Measurements from ENCODE around the gene PRDM11.

The PRDM11 gene

DNA sequence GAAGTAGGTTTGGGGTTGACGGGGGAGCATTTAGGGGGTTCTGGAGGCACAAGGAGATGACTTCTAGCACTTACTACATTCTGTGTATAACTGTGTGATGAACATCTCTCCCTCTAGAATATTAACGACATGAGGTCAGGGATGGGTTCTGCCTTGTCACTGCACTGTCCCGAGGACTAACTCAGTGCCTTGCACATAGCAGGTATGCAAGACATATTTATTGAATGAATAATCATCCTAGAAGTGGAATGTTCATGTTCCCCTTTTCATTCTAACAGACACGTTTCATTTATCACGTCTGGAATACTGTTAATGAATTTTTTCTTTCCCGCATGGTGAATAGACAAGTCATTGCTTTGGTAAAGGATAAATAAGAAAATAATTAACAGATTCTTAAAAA, 127.1 kb downstream of the PRDM11 start:
- no peak overlapping the region for H3K4me3 Mint-ChIP-seq
- H3K4me1 Mint-ChIP-seq: no peaks in the 10 kb centered on the region
- peaks cover 48% of the 10 kb centered on the region for H3K27me3 Mint-ChIP-seq (ENCODE audit: low read depth)
- no peaks in the 10 kb centered on the region for H3K36me3 Mint-ChIP-seq (ENCODE audit: low read depth)
- TF ChIP-seq, protein P1, sequence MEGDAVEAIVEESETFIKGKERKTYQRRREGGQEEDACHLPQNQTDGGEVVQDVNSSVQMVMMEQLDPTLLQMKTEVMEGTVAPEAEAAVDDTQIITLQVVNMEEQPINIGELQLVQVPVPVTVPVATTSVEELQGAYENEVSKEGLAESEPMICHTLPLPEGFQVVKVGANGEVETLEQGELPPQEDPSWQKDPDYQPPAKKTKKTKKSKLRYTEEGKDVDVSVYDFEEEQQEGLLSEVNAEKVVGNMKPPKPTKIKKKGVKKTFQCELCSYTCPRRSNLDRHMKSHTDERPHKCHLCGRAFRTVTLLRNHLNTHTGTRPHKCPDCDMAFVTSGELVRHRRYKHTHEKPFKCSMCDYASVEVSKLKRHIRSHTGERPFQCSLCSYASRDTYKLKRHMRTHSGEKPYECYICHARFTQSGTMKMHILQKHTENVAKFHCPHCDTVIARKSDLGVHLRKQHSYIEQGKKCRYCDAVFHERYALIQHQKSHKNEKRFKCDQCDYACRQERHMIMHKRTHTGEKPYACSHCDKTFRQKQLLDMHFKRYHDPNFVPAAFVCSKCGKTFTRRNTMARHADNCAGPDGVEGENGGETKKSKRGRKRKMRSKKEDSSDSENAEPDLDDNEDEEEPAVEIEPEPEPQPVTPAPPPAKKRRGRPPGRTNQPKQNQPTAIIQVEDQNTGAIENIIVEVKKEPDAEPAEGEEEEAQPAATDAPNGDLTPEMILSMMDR (IDR thresholded peaks at IDR 0.05; ENCODE audit: unreplicated experiment in 3 of 3): no peak
- no peaks in the 10 kb centered on the region for H3K9me3 Mint-ChIP-seq
- H3K27ac Mint-ChIP-seq: no peak overlapping the region

DNA sequence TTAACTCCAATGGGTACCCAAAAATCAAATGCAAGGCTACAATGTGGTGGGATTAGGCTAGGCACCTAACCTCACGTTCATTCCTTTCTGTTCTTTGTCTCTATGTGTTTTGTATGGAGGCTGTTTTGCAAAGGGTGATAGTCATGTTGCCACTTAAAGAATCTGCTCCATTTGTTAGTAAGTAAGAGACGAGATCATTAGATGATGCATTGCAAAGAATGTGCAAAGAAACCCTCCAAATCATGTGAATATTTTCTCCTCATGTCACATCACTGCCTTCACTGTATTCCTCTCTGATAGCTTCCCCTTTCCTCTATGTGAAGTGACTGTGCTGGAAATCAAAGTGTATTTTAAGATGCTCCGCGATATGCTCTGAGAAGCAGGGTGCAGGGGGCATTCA, 127.8 kb downstream of the PRDM11 start:
- Mint-ChIP-seq H3K4me3 (no peak overlapping the region), H3K27ac (no peak overlapping the region), H3K36me3 (ENCODE audit: low read depth) (no peaks in the 10 kb centered on the region), H3K27me3 (ENCODE audit: low read depth) (peaks cover 42% of the 10 kb centered on the region), H3K9me3 (no peaks in the 10 kb centered on the region), H3K4me1 (no peaks in the 10 kb centered on the region)
- TF ChIP-seq, protein P1 (IDR thresholded peaks at IDR 0.05; ENCODE audit: unreplicated experiment in 3 of 3): no peak

DNA sequence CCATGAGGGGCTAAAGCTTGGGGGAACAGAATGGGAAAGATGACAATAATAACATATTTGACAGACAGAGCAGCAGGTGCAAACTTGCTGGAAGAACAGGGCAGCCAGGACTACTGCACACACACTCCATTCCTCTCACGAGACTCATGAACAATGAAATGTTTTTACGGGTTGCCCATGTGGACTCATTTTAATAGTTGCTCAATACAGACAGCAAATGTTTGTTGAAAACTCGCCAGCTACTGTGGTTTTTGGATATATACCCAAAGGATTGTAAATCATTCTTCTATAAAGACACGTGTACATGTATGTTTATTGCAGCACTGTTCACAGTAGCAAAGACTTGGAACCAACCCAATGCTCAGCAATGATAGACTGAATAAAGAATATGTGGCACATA, 129.4 kb downstream of the PRDM11 start:
- Mint-ChIP-seq H3K9me3 (peaks cover 6% of the 10 kb centered on the region), H3K27ac (no peak overlapping the region), H3K4me1 (no peaks in the 10 kb centered on the region), H3K4me3 (no peak overlapping the region), H3K27me3 (ENCODE audit: low read depth) (peaks cover 40% of the 10 kb centered on the region), H3K36me3 (ENCODE audit: low read depth) (no peaks in the 10 kb centered on the region)
- TF ChIP-seq, protein P1 (IDR thresholded peaks at IDR 0.05; ENCODE audit: unreplicated experiment in 3 of 3): no peak

DNA sequence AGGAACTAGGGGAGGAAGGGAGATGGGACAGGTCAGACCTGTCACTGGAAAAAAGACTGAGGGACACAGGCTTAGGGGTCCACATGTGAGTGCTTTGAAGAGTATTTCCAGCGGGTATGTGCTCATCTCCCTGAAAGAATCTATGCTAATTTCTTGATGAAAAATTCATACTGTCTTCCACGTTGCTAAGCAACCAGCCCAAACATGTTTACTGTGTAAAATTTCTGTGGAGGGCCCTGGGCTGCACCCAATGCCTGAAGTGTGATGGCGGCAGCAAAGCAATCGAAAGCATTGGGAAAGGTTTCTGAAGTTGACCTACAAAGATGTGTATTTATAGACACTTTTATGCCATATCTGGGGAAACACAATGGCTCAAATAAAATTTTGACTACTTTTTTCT, 132.3 kb downstream of the PRDM11 start:
- no peak overlapping the region for H3K4me3 Mint-ChIP-seq
- H3K9me3 Mint-ChIP-seq: peaks cover 6% of the 10 kb centered on the region
- H3K4me1 Mint-ChIP-seq: peaks cover 10% of the 10 kb centered on the region
- H3K36me3 Mint-ChIP-seq (ENCODE audit: low read depth): no peaks in the 10 kb centered on the region
- peaks cover 34% of the 10 kb centered on the region for H3K27me3 Mint-ChIP-seq (ENCODE audit: low read depth)
- TF ChIP-seq, protein P1 (IDR thresholded peaks at IDR 0.05; ENCODE audit: unreplicated experiment in 3 of 3): no peak
- no peak overlapping the region for H3K27ac Mint-ChIP-seq

DNA sequence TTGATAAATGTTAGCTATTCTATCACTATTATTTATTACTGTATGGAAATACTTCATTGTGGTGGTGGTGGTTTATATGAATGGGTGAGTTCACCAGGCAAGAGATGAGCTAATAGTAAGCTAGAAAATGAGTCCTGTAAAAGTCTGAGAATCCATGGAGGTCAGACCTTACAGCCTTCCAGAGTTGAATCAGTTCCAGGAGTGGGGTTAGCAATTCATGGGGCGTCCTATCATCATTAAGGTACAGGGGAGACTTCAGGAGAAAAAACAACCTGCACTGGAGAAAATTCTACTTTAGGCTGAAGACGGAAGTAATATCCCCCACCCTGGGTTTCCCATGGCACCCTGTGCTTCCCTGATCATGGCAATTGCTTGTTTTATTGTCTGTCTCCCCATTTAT, 133.2 kb downstream of the PRDM11 start:
- TF ChIP-seq, protein P1 (IDR thresholded peaks at IDR 0.05; ENCODE audit: unreplicated experiment in 3 of 3): no peak
- Mint-ChIP-seq H3K27me3 (ENCODE audit: low read depth) (peaks cover 40% of the 10 kb centered on the region), H3K36me3 (ENCODE audit: low read depth) (no peaks in the 10 kb centered on the region), H3K4me1 (peaks cover 14% of the 10 kb centered on the region), H3K9me3 (peaks cover 6% of the 10 kb centered on the region), H3K27ac (peak overlapping the region in 1 of 3 experiments; percentile 11), H3K4me3 (no peak overlapping the region)

DNA sequence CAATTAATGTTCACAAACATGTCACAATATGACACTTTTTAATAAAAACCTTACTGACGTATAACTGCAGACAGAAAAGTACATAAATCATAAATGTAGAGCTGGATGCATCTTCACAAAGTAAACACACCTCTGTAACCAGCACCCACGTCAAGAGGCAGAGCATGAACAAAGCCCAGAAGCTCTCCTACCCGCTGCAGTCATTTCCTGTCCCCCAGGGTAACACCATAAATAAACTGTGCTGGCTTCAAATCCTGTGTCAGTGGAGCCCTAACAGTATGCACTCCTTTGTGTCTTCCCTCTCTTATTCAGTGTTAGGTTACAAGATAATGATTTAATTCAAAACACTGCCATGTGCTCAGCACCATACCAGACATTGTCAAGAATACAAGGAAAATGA, 134.0 kb downstream of the PRDM11 start:
- H3K4me1 Mint-ChIP-seq: peaks cover 17% of the 10 kb centered on the region
- peaks cover 38% of the 10 kb centered on the region for H3K27me3 Mint-ChIP-seq (ENCODE audit: low read depth)
- no peak overlapping the region for H3K27ac Mint-ChIP-seq
- H3K36me3 Mint-ChIP-seq (ENCODE audit: low read depth): no peaks in the 10 kb centered on the region
- H3K9me3 Mint-ChIP-seq: peaks cover 6% of the 10 kb centered on the region
- H3K4me3 Mint-ChIP-seq: no peak overlapping the region
- TF ChIP-seq, protein P1 (IDR thresholded peaks at IDR 0.05; ENCODE audit: unreplicated experiment in 3 of 3): no peak
